Measurements from ENCODE around the gene IL3.
"Not testable (repeated sequence)": the region's sequence is repeated elsewhere in the genome, so short reads cannot be mapped to it uniquely, and the experiment has no call there.

- not testable (repeated sequence) for TF ChIP-seq CTCF (IDR thresholded peaks at IDR 0.05; ENCODE audit: low read depth, low read length, poor library complexity, severe bottlenecking); EZH2phosphoT487 (IDR thresholded peaks at IDR 0.05; ENCODE audit: borderline replicate concordance, low read length)
Observed at GRCh38 chr5:132108957-132109356, 48.5 kb downstream of the IL3 start.
